Ishikawa (cell line): ENCODE results near the gene DIAPH1.

Experiments
- CEBPB ChIP-seq: IDR thresholded peaks from 2 replicates; pipeline ENCODE4 v1.6.1; 2012
- TAF1 ChIP-seq: IDR thresholded peaks from 2 replicates; pipeline ENCODE4 v1.6.1; 2012; ENCODE audit warnings: low read depth, mild to moderate bottlenecking
- USF1 ChIP-seq: IDR thresholded peaks from 2 replicates; pipeline ENCODE4 v1.6.1; 2012

GRCh38 chr5:141493500-141494422 is 125.0 kb downstream of the DIAPH1 start:
- TF ChIP-seq CEBPB (no peak), TAF1 (no peak), USF1 (no peak)
